MCF 10A (cell line): ENCODE data around the gene APBA1. TPM values are rescaled to one million over a fixed set of nuclear protein-coding genes. Genes with fewer than 3 reads are reported as not detected.

ENCODE experiments used
- BruUV-seq: library from RNA; stranded (reverse); fragments of 400-500 nt; replicated peaks from 2 replicates; lab custom pipeline; 2021; lab: Mats Ljungman, UMichigan
- CTCF ChIA-PET: fragments of 300-600 bp; sonication (Branson Sonifier 250); formaldehyde crosslinking; extraction: SDS; loops from one replicate; lab custom pipeline; 2021; ENCODE audit warnings: antibody characterized with exemption, inconsistent platforms; lab: Yijun Ruan, JAX
- POLR2A ChIA-PET: fragments of 300-600, 350-650 bp; sonication (Branson Sonifier 250); formaldehyde crosslinking; extraction: SDS; loops from one replicate; lab custom pipeline; 2020; ENCODE audit warnings: antibody characterized with exemption, inconsistent platforms; lab: Yijun Ruan, JAX
- DNase-seq: peaks from one replicate; pipeline ENCODE4 v3.0.0-alpha.2; 2018; ENCODE audit not compliant: unreplicated experiment
- H3K27ac Mint-ChIP-seq: one replicate; pipeline ENCODE4 v1.8.0; 2022; ENCODE audit warnings: mild to moderate bottlenecking, low read depth, mixed read lengths; ENCODE audit not compliant: unreplicated experiment
- H3K27me3 Mint-ChIP-seq: one replicate; pipeline ENCODE4 v1.8.0; 2022; ENCODE audit warnings: mixed read lengths; ENCODE audit not compliant: insufficient read depth, unreplicated experiment
- H3K36me3 Mint-ChIP-seq: one replicate; pipeline ENCODE4 v1.8.0; 2022; ENCODE audit warnings: mild to moderate bottlenecking, moderate library complexity, mixed read lengths; ENCODE audit not compliant: insufficient read depth, unreplicated experiment
- H3K4me1 Mint-ChIP-seq: one replicate; pipeline ENCODE4 v1.8.0; 2022; ENCODE audit warnings: mixed read lengths; ENCODE audit not compliant: insufficient read depth, unreplicated experiment
- H3K4me3 Mint-ChIP-seq: one replicate; pipeline ENCODE4 v1.8.0; 2022; ENCODE audit warnings: mild to moderate bottlenecking, moderate library complexity, mixed read lengths; ENCODE audit not compliant: unreplicated experiment
- H3K9me3 Mint-ChIP-seq: one replicate; pipeline ENCODE4 v1.8.0; 2022; ENCODE audit warnings: mixed read lengths; ENCODE audit not compliant: unreplicated experiment
- intact Hi-C: fragments of 100-400 bp; cut with micrococcal nuclease; formaldehyde crosslinking; loops from 2 replicates; pipeline ENCODE4 v1.14.1; 2022
- total RNA-seq: library from RNA; stranded (reverse); gene quantifications from 2 replicates; pipeline ENCODE4 v1.2.3, GENCODE V29; 2022
- TF ChIP-seq, protein P1 (sequence below): fragments of 200-600 bp; IDR thresholded peaks from one replicate; pipeline ENCODE4 v1.8.0; 2022; ENCODE audit warnings: antibody characterized with exemption, mild to moderate bottlenecking; ENCODE audit not compliant: unreplicated experiment

The APBA1 gene
- total RNA-seq, 1 experiment from 2014 or later = 0.07 TPM

GRCh38 chr9:69617006-69617405 is 55.2 kb downstream of the APBA1 start:
- no peak overlapping the region for H3K27ac Mint-ChIP-seq
- POLR2A ChIA-PET = no interaction called here
- TF ChIP-seq, protein P1, sequence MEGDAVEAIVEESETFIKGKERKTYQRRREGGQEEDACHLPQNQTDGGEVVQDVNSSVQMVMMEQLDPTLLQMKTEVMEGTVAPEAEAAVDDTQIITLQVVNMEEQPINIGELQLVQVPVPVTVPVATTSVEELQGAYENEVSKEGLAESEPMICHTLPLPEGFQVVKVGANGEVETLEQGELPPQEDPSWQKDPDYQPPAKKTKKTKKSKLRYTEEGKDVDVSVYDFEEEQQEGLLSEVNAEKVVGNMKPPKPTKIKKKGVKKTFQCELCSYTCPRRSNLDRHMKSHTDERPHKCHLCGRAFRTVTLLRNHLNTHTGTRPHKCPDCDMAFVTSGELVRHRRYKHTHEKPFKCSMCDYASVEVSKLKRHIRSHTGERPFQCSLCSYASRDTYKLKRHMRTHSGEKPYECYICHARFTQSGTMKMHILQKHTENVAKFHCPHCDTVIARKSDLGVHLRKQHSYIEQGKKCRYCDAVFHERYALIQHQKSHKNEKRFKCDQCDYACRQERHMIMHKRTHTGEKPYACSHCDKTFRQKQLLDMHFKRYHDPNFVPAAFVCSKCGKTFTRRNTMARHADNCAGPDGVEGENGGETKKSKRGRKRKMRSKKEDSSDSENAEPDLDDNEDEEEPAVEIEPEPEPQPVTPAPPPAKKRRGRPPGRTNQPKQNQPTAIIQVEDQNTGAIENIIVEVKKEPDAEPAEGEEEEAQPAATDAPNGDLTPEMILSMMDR = no peak
- no TSS peak for BruUV-seq
- H3K9me3 Mint-ChIP-seq = no peaks in the 10 kb centered on the region
- no peak for DNase-seq
- intact Hi-C loops = no loop called here
- H3K36me3 Mint-ChIP-seq = no peaks in the 10 kb centered on the region
- no peaks in the 10 kb centered on the region for H3K4me1 Mint-ChIP-seq
- peaks cover 49% of the 10 kb centered on the region for H3K27me3 Mint-ChIP-seq
- H3K4me3 Mint-ChIP-seq = no peak overlapping the region
- CTCF ChIA-PET = no interaction called here

- POLR2A ChIA-PET = no interaction called here
- no peak for DNase-seq
- CTCF ChIA-PET = interaction anchor here (0.6 kb wide), 1 partner anchor 191 kb away, joined by 3 read pairs; no protein-coding TSS in a partner anchor
- intact Hi-C loops = no loop called here
- Mint-ChIP-seq H3K9me3 (no peaks in the 10 kb centered on the region), H3K27ac (no peak overlapping the region), H3K4me3 (no peak overlapping the region), H3K4me1 (no peaks in the 10 kb centered on the region), H3K36me3 (no peaks in the 10 kb centered on the region), H3K27me3 (peaks cover 55% of the 10 kb centered on the region)
- no TSS peak for BruUV-seq
- TF ChIP-seq, protein P1 = no peak
These were observed 56.3 kb downstream of the APBA1 start for GRCh38 chr9:69615880-69616279.

DNA sequence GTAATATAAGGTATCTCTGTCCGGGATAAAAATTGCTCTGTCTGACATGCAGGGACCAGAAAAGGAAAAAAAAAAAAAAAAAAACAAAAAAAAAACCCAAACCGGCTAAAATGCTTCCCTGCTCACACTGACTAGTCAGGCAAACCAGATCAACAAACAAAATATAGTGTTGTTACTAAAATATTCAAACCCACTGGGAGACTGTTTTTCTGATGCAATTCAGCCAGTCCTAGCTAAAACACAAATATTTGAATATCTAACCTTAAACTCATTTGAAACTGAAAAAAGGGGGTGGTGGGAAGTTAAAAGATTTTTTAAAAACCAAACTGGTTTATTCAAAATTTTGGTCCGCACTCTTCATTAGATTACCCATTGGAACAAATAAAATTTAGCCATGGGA is 61.0 kb downstream of the APBA1 start:
- Mint-ChIP-seq H3K4me3 (no peak overlapping the region), H3K27ac (no peak overlapping the region), H3K4me1 (no peaks in the 10 kb centered on the region), H3K9me3 (no peaks in the 10 kb centered on the region), H3K27me3 (peaks cover 54% of the 10 kb centered on the region), H3K36me3 (no peaks in the 10 kb centered on the region)
- no TSS peak for BruUV-seq
- no peak for DNase-seq
- TF ChIP-seq, protein P1 = no peak
- intact Hi-C loops = no loop called here
- CTCF ChIA-PET = interaction anchor here (0.6 to 0.7 kb wide), 2 partner anchors 49 to 223 kb away, joined by 3 to 4 read pairs; no protein-coding TSS in a partner anchor
- POLR2A ChIA-PET = no interaction called here

DNA sequence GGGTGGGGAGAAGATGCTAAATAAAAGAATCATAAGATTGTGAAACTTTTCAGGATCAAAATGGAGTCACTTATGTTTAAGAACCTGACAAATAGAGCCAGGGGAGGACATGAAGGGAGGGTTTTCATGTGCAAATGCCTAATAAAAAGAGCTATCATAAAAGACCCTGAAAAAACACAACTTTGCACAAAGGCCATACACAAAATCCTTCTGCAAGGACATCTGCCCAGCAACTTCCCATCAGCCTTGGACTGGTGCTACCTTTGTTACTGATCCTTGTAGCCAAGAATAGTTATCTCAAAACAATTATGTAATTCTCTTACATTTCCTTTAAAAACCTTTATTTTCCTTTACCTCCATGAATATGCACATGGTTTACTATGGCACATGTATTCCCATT is 63.0 kb downstream of the APBA1 start:
- no peak for DNase-seq
- H3K4me1 Mint-ChIP-seq = no peaks in the 10 kb centered on the region
- no TSS peak for BruUV-seq
- intact Hi-C loops = no loop called here
- H3K27me3 Mint-ChIP-seq = peaks cover 45% of the 10 kb centered on the region
- no peak overlapping the region for H3K4me3 Mint-ChIP-seq
- TF ChIP-seq, protein P1 = no peak
- ChIA-PET CTCF (no interaction called here), POLR2A (no interaction called here)
- H3K9me3 Mint-ChIP-seq = no peaks in the 10 kb centered on the region
- no peaks in the 10 kb centered on the region for H3K36me3 Mint-ChIP-seq
- H3K27ac Mint-ChIP-seq = no peak overlapping the region
